NCI-H510A treated with DMSO at 0.1 percent for 48 hours (cell line): Measurements from ENCODE around the gene COL23A1.
"Not testable (repeated sequence)": the region's sequence is repeated elsewhere in the genome, so short reads cannot be mapped to it uniquely, and the experiment has no call there.

Experiments used
- DNase-seq: peaks from one replicate; lab custom pipeline; 2025; lab: John Stamatoyannopoulos, UW

Gene COL23A1

DNA sequence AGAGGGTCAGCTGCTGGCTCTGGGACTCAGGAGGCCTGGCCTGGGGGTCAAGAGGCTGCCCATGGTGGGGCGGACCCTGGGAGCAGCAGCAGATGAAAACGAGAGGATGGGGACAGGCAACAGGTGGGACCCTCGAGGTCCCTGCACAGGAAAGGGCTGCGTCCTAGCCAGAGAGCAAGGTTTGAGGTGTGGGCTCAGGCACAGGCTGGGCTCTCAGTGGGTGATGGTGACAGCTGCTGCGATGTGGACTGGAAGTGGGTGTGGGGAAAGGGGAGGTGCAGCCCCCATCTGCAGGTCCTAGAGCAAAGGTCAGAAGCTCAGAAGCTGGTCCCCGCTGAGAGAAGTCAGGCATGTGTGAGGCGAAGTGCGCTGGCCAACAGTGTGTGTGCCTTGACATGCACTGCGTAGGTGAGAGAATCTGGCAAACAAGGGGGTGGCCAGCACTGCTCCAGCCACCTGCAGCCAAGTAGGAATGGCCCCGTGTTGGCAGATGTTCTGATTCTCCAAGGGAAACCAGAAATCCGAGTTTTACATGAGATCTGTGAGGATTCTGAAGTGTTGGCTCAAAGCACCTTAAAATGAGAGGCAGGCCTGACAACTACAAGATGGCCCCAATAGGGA is 85.7 kb downstream of the COL23A1 start:
- no peak for DNase-seq

DNA sequence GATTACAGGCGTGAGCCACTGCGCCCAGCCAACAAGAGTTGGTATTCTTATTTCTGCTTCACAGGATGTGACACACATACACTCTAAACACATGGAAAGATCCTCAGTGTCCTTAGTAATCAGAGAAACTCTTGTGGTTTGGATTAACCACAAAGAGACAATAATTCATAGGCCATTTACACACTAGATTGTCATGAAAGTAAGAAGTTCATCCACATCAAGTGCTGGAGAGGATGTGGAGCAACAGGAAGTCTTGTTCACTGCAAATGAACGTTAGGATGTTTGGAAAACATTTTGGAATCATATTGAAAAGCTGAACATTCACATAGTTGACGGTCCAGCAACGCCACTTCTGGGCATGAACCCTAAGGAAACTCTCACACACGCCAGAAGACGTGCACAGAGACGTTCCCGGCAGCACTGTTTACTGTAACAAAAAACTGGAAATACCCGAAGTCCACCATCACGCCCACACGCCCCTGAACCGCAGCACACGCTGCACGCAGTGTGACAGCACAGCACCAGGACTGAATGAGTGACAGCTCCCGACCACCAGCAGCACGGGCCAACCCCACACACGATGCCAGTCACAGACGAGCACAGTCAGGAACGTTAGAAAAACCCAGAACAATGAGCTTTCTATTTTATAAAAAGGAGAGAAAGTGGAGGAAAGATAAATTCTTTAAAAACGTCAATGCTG is 87.6 kb downstream of the COL23A1 start:
- DNase-seq: no peak

DNA sequence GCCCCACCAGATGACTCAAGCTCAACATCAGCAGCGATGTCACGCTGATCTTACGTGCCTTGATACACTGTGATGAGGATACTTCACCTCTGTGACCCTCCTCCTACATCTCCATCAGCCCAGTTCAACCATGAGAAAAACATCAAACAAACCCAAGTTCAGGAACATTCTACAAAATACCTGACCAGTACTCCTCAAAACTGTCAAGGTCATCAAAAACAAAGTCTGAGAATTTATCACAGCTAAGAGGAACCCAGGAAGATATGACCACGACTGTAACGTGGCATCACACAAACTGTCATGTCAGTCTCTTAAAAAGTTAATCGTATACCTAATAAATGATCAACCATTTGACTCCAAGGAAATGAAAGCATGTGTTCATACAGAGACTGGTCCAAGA is 90.8 kb downstream of the COL23A1 start:
- no peak for DNase-seq

DNA sequence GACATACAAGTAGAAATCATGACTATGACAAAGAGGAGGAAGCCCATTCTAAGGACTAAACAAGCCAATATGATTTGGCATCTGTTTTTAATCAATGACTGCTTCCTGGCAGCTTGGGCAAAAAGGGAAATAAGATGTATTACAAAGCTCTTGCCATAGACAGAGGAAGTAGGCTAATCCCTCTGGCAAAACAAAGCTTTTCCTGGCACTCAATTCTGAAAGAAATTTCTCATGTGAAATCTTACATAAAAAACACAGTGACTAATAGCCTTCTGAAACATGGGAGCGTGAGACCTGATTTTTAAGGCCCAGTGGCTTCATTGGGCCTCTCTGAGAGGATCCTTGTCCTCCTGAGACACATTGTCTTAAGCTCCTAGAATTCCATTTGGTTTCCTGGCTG is 93.6 kb downstream of the COL23A1 start:
- no peak for DNase-seq

DNA sequence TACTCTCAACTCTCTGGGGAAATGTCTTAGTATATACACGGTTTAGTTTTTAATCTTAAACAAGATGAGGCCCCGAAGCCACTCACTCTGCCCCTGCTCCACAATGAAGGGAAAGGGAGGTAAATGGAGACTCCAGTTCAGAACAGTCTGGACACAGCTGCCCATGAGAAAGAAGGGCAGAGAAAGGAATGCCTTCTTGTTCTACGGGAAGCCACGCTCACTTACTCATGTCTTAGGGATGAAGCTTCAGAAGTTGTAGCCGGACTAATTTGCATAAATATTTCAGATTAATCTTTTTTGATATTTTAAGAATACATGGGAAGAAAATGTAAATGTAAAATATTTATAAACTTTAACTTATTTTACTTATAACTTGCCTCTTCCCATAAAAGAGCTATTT is 94.0 kb downstream of the COL23A1 start:
- DNase-seq: no peak

DNA sequence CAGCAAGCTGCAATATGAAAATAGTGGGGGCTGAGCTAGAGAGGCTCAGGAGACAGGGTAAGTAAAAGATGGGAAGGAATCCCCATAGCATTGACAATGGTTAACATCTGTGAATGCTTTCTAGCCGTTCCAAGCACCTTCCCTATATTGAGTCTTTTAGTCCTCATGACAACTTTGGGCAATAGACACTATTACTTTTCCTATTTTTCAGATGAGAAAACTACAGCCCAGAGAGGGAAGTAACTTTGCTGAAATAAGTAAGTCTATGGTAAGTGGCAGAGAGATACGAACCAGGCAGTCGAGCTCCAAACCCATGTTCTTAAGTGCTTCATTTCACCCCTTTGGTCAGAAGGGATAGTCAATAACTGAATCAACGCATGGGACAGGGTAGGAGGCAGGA is 94.5 kb downstream of the COL23A1 start:
- DNase-seq: no peak

DNA sequence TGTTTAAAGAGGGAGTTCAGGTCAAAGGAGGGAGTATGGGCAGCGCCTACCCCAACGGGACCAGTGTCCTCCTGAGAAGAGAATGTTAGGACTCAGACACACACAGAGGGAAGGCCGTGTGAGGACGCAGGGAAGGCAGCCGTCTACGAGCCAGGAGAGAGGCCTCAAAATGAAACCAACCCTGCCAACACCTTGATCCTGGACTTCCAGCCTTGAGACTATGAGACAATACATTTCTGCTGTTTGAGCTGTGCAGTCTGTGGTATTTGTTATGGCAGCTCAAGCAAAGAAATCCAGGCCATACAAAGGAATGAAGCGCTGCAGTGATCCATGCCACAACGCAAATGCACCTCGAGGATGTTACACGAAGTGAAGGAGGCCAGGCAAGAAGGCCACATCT is 97.9 kb downstream of the COL23A1 start:
- DNase-seq: no peak

DNA sequence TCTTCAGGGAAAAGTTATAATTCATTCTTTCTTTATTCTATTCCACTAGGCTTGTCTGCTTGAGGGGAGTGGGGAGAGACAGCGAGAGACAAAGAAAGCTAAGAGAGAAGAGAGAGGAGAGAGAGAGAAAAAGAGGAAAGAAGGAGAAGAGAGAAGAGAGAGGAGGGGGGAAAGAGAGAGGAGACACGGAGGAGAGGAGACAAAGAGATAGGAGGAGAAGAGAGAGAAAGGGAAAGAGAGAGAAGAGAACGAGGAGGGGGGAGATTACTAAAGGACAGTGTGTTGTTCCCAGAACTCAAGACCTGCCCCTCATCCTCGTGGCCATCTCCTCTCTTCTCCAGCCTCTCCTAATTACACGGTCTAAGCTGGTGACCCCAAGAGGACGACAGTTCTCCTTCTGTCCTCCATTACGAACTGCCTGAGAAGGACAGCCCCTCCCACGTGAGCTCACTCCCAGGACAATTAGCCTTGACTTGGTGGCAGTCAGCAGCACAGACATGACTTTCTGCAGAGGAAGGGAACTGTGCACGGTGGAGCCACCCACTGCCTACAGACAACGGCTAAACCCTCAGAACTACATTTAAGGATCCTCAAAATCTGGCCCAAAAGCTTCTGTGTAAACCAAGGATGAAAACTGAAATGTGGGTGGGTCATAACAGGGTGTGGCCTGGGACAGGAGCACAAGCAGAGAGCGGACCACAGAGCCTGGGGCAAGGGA is 99.1 kb downstream of the COL23A1 start:
- DNase-seq: no peak

DNA sequence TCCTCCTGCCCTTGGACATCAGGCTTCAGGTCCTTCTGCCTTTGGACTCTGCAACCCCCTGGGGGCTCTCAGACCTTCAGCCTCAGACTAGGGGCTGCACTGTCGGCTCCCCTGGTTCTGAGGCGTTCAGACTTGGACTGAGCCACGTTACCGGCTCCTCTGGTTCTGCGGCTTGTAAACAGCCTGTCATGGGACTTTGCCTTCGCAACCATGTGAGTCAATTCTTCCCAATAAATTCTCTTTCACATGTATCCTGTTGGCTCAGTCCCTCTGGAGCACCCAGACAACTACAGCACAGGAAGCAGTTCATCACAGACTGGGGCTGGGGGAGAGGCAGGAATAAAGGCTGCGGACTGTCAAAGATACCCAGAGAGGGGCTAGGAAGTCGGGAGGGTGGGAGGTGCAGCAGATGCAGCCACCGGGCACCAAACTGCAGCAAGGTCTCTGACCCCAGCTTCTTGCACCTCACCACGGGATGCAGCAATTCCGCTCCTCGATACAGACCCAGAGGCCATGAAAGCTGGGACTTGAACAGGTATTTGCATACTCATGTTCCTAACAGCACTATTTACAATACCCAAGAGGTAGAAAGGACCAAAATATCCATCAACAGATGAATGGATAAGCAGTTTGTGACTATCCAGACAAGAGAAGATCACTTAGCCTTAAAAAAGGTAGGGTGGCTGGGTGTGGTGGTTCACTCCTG is 100.8 kb downstream of the COL23A1 start:
- no peak for DNase-seq

DNA sequence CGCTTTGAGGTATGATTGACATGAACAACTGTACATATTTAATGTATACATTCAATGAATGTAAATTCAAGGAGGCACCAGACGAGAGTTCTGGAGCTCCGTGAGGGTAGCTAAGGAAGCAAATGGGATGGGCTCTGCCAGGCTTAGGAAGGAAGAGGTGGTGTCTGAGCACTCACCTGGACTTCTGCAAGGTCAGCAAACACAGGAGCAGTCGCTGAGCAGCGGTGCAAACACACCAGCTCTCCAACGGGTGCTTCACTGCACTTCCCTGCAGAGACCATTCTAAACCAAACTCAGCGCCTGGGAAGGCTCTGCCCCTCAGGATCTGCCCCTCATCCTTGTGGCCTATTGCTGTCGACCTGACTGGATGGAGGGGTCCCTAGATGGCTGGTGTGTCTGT is 101.5 kb downstream of the COL23A1 start:
- DNase-seq: no peak

DNA sequence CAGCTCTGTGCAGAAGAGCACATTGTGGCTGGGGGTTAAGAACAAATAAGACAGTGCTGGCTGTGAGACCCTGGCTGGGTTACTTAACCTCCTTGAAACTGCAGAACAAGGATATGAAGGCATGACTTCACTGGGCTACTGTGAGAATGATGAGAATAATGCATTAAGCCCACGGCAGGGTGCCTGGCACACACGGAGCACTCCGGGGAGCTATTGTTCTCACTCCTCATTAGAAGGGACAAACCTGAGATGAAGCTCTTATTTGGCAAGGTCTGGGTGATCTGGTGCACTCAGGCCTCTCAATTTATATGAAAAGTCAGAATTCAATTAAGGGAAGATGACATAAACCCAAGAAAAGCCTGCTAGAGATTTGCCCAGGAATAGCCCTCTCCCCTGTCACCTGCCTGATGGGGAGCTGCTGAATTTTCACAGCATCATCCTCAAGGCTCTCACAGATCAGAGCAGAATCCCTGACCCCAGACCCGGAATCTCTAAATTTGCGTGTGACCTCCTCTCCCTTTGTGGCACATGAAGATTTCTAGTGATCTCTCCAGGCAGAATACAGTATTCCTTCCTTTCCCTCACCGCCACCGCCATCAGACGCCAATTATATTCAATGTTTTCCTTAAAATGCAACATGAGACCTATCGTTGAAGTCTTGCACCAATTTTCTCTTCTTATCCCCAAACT is 102.1 kb downstream of the COL23A1 start:
- DNase-seq: no peak

DNA sequence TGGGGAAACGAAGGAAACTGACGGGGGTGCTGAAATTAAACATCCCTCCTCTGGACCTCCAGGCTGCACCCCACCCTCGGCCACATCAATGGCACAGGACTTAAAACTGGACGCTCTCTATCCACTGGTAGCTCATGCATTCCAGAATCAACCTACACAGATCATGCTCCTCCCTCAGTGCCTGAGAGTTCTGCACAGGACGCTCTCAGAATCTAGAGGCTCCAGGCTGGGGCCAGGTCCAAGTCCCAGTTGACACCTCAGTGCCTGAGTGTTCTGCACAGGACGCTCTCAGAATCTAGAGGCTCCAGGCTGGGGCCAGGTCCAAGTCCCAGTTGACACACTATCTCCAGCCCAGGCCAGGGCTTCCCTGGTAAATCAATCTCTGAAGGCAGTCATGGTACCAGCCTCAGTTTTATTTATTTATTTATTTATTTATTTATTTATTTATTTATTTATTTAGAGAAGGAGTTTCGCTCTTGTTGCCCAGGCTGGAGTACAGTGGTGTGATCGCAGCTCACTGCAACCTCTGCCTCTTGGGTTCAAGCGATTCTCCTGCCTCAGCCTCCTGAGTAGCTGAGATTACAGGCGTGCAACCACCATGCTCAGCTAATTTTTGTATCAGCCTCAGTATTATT is 103.2 kb downstream of the COL23A1 start:
- DNase-seq: not testable (repeated sequence)

DNA sequence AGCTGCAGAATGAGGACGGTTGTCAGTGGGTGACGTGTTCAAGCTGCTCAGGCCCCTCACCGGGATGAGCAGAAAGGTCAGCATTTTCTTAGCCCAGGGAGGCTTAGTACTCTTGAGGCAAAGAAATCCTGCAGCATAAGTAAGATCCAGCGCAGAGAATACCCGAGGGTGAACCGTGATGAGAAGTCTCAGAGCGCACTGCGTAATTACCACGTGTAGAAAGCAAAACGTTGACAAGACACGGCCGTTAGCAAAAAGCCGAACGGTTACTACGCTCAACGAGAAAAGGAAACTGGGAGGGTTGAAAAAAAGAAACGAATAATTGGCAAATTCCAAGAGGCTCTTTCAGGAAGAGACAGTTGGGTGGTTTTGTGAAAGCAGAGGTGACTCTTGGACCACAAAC is 104.0 kb downstream of the COL23A1 start:
- no peak for DNase-seq

DNA sequence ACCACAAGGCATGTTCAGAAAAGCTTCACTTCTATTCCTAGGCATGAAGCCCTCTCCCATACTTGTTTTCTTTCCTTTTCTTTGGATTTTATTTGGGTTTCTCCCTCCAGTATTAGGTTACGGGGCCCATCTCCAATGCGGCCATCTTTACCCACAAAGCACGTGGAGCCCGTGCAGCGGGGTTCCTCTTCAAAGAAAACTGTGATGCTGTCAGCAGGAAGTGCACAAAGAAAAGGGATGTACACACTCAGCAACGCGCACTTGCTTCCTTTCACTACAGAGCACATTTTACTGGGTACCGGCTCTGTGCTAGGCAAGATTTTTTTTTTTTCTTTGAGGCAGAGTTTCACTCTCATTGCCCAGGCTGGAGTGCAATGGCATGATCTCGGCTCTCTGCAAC is 106.6 kb downstream of the COL23A1 start:
- no peak for DNase-seq

DNA sequence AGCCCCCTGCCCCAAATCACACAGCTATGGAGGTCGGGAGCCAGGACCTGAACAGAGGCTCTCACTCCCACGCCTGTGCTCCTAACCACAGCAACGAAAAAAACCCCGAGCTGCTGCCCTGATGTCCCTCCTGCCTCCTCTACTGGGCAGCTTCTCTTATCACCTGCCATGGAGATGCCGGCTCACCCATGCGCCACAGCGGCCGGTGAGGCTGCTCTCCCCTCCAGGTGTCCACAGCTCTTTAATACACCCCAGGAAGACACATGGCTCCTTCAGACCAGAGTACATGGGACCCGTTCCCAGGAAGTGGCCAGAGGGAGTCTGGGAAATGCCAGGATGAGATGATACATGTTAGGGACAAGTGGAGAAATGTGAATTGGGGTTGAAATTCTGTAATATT is 110.9 kb downstream of the COL23A1 start:
- no peak for DNase-seq

DNA sequence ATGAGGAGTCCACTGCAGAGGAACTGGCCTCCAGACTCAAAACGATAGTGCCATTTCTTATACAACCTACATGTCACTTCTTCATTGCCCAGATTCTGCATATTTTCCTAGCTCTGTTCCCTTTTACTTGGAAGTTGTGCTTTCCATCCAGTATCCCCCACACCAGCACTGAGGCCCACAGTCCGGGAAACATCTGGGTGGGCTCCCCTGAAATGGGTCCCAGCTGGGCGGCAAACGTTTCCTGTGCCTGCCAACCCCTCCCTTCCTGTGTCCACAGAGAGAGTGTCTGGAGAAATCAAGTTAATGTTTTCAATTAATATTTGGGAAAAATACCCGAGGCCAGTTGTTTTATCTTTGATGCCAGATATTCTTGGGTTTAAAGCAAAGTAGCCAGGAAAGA is 111.8 kb downstream of the COL23A1 start:
- DNase-seq: no peak

DNA sequence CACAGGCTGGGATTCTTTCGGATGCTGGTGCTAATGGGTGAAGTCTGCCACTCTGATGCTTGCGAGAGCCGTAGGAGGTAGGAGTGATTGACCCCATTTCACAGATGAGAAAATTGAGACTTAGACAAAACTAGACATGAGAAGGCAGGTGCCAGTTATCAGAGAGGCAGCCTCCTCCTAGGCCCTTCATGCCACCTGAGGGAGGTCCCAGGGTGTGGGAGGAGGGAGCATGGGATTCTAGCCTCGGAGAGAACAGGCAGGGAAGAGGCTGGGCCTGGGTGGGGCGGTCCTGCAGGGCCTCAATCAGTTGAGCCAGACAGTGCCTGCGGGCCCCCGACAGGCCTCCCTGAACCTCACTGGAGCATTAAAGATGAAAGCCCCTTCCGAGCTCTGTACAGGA is 112.4 kb downstream of the COL23A1 start:
- DNase-seq: no peak

DNA sequence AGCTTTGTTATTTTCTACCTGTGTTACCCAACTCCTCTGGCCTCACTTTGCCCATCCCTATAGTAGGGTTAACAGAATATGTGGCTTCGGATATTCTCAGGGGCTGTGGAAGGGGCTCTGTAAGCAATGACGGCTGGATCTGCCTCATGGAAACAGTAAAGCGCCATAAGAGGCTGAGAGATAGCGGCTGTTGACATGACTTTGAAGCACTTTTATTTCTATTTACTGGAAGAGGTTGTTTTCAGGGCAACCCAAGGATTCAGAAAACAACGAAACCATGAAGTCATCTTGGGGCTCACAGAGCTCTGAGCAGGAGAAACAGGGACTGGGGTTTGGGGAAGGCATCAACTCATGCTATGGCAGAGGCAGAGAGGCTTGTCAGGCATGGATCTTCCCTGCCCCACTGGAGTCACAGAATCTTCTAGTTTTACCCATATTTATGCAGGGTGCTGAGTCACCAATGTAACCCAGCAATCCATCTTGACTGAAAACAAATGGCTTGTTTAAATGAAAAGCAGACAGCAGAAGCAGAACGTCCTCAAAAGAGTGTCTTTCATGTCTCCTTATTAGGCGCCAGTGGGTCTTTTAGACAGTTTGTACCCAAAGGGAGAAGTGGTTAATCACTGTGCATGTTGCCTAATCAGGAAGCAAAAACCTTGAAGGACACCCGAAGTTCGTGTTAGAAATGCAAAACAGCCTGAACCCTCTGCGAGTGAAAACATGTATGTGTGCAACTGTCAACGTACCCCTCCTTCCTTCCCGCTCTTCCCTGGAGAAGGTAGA is 113.0 kb downstream of the COL23A1 start:
- no peak for DNase-seq

DNA sequence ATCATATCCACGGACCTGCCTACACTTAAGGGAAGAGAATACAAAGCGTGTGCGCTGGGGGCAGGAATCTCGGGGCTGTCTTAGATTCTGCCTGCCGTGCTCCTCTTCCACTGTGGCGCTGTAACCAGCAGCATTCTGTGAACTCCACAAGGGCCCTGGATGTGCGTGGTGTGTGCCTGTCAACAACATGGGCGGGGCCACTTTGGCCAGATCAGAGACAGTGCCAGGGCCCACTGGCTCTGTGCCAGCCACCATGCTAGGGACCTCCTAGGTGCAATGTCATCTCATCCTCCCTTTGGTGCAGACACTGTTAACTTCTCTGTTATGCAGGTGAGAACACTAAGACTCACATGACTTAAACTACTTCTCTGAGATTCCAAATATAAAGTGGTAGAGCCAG is 113.7 kb downstream of the COL23A1 start:
- no peak for DNase-seq

DNA sequence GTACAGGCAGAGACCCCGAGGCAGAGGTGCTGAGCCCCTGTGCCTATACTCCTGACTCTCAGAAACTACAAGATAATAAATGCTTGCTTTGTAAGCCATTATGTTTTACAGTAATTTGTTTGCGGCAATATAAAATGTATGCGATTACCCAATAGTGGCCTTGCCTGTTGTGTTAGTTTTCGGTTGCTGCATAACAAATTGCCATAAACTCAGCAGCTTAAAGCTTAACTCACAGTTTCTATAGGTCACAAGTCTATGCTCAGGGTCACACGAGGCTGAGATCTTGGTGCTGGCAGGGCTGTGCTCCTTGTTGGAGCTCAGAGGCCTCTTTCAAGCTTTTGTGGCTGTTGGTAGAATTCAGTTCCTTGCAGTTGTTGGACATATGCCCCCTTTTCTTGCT is 114.8 kb downstream of the COL23A1 start:
- DNase-seq: no peak
